ENCODE results near the gene RPRD2. TPM values are rescaled to one million over a fixed set of nuclear protein-coding genes. Genes with fewer than 3 reads are reported as not detected.
A peak's percentile ranks its signal among the peaks of the same experiment; 100 is the strongest.

Gene RPRD2
- total and polyA plus RNA-seq, 2 of the 4 experiments (the other 2 are of a cell fraction), result 3.9 to 11.6 TPM

GRCh38 chr1:150516616-150517015 lies 152.7 kb downstream of the RPRD2 start:
- Histone ChIP-seq H3K18ac (ENCODE audit: low read depth, low read length) (no peak overlapping the region), H3K27me3 (ENCODE audit: control insufficient read depth, insufficient read depth, low read length) (no peaks in the 10 kb centered on the region), H2BK5ac (ENCODE audit: low read depth, low read length, poor library complexity, severe bottlenecking) (no peak overlapping the region), H2BK20ac (ENCODE audit: low read depth, low read length) (no peak overlapping the region), H3K4me3 (ENCODE audit: insufficient read depth, low read depth, low read length) (peak overlapping the region; percentile 22; the same call in 1 of the 2 replicates), H3K9ac (ENCODE audit: low read depth, low read length) (no peak overlapping the region), H4K91ac (ENCODE audit: insufficient read depth, low read depth, low read length) (no peak overlapping the region), H3K27ac (ENCODE audit: insufficient read depth, low read length) (no peak overlapping the region), H3K9me1 (ENCODE audit: insufficient read depth, low read length) (peaks cover 17% of the 10 kb centered on the region), H3K79me1 (ENCODE audit: low read depth in 1 of 2, low read length in 2 of 2) (peaks cover 0 to 30% of the 10 kb centered on the region in 2 experiments; a peak in 3 of 4 replicates), H3K9me3 (ENCODE audit: control insufficient read depth, insufficient read depth, low read length) (no peaks in the 10 kb centered on the region), H3K4me1 (ENCODE audit: control insufficient read depth, insufficient read depth, low read length) (peaks cover 6% of the 10 kb centered on the region), H3K4ac (ENCODE audit: low read depth, low read length) (no peak overlapping the region), H2AK5ac (ENCODE audit: low read depth, low read length) (no peak overlapping the region), H4K8ac (ENCODE audit: low read depth in 2 of 2, low read length in 2 of 2) (peak overlapping the region; percentile 48 to 72; a peak in 2 of 4 replicates), H2BK15ac (ENCODE audit: low read depth, low read length) (no peak overlapping the region), H4K20me1 (ENCODE audit: insufficient read depth, low read length) (no peaks in the 10 kb centered on the region), H4K5ac (ENCODE audit: low read depth, low read length) (no peak overlapping the region), H3K4me2 (ENCODE audit: low read depth, low read length) (peak overlapping the region; percentile 86), H2AK9ac (replicated peaks; ENCODE audit: low read depth, low read length, poor library complexity) (no peak overlapping the region), H3K56ac (ENCODE audit: extremely low read depth, insufficient read depth, low read length) (peak overlapping the region; percentile 8; the same call in 1 of the 2 replicates), H3K36me3 (ENCODE audit: control insufficient read depth, insufficient read depth, low read length) (peaks cover 14% of the 10 kb centered on the region; the same call in 1 of the 2 replicates), H3K23ac (ENCODE audit: low read depth, low read length) (peak overlapping the region; percentile 80), H2BK120ac (ENCODE audit: low read depth, low read length) (no peak overlapping the region), H2AFZ (replicated peaks; ENCODE audit: low read length, poor library complexity) (peak overlapping the region; percentile 81), H3K14ac (replicated peaks; ENCODE audit: low read depth, low read length) (no peak overlapping the region)
- intact Hi-C loops (cut with micrococcal nuclease), result loop anchor here (5.0 kb wide), 1 partner anchor 194 kb away; the partner anchor contains the start of gene PRPF3
- dilution Hi-C loops (cut with HindIII; ENCODE audit: low sequenced_read_pairs, unreplicated experiment), result no loop called here
- ATAC-seq (ENCODE audit: low read depth) (no peak), DNase-seq (no peak)
- TF ChIP-seq MXI1 (IDR thresholded peaks at IDR 0.05; ENCODE audit: borderline replicate concordance, low read depth, low read length), result no peak
- TF ChIP-seq POLR2A (IDR thresholded peaks at IDR 0.05; ENCODE audit: low read depth, low read length), result no peak
- TF ChIP-seq RCOR1 (IDR thresholded peaks at IDR 0.05; ENCODE audit: insufficient replicate concordance, low read length), result no peak
- TF ChIP-seq CEBPB (IDR thresholded peaks at IDR 0.05; ENCODE audit: low read depth, low read length), result no peak
- TF ChIP-seq USF2 (IDR thresholded peaks at IDR 0.05; ENCODE audit: low read depth, low read length), result no peak
- TF ChIP-seq NFE2L2 (IDR thresholded peaks at IDR 0.05; ENCODE audit: low read depth, low read length), result no peak
- no peak for TF ChIP-seq CTCF (conservative IDR thresholded peaks at IDR 0.05; ENCODE audit: low read depth, low read length)
- in situ Hi-C loops (cut with MboI; ENCODE audit: low sequenced_read_pairs), result no loop called here
- BruUV-seq (replicated peaks), result no TSS peak
- no CpG with 5 or more reads among the region's 4 CpGs for WGBS, 2 experiments (ENCODE audit: extremely low coverage in 2 of 2, insufficient read length in 1 of 2)
- POLR2A ChIA-PET (ENCODE audit: unreplicated experiment), result interaction anchor here (1.7 kb wide), 1 partner anchor 261 kb away, joined by 5 read pairs; no protein-coding TSS in a partner anchor
- CTCF ChIA-PET, result interaction anchor here (0.6 to 3.0 kb wide), 4 partner anchors 12 to 352 kb away, joined by 3 to 13 read pairs (median 8); no protein-coding TSS in a partner anchor

All from IMR-90 (cell line).